Measurements from ENCODE around the gene EPHB3.

The EPHB3 gene

DNA sequence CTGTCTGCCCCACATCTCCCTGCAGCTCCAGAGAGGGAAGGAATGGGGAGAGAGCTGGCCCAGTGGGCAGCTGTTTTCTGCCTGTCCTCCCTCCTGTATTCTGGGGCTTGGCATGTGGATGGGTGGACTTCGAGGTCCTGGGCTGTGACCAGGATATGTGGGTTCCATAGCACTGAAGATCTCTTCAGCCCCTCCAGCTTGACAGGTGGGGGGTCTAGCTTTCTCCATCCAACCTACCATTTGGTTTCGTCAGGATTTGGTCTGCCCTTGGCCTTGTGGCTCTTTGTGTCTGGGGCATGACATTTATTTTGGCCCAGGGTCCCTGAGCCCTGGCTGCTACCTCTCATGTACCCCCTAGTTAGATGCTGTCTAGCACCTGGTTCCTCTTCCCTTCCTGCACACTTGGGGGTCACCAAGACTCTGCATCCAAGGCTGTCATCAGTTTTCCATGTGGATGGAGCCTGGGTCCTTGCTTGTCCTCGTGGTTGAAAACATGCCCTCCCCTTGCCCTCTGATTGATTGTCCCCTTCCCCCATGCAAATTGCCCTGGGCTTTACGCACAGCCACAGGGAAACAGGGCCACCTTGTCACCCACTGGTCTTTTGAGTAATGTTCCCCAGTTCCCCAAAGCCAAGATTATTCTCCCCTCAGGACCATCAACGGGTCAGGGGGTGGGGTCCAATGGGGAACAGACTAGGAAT, 3.2 kb downstream of the EPHB3 start:
- no peak for DNase-seq

DNA sequence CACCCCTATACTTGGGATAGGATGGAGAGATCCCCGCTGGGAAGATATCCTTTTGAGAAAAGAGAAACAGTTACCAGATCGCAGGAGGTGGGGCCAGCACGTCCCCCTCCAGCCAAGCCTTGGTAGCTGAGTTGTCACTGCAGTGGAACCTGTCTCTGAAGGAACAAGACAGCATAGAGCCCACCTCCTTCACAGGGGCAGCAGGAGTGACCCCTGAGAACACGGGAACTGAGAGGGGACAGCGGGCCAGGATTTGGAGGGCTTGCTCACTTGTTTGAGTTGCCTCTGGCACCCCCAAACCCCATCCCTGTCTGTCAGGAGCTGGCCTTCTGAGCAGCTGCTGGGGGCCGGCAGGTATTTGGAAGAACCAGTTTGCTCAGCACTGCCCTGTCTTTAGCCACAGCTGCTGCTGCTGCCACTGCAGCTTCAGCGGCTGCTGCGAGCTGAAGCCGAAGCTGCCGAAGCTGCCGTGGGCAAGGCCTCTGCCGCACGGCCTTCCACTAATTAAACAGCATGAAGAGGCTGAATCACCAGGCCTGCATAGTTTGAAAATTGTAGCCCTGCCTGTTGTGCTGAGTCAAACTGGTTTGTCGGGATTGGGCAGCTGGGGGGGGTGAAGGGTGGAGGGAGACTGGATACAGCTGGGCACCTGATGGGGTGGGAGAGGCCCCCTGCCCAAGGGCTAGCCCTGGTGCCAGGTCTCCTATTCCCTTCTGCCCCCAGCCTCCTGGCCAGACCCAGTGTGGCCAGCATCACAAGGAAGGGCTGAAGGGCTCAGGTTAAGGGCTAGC, 4.0 kb downstream of the EPHB3 start:
- peak; percentile 46 for DNase-seq

DNA sequence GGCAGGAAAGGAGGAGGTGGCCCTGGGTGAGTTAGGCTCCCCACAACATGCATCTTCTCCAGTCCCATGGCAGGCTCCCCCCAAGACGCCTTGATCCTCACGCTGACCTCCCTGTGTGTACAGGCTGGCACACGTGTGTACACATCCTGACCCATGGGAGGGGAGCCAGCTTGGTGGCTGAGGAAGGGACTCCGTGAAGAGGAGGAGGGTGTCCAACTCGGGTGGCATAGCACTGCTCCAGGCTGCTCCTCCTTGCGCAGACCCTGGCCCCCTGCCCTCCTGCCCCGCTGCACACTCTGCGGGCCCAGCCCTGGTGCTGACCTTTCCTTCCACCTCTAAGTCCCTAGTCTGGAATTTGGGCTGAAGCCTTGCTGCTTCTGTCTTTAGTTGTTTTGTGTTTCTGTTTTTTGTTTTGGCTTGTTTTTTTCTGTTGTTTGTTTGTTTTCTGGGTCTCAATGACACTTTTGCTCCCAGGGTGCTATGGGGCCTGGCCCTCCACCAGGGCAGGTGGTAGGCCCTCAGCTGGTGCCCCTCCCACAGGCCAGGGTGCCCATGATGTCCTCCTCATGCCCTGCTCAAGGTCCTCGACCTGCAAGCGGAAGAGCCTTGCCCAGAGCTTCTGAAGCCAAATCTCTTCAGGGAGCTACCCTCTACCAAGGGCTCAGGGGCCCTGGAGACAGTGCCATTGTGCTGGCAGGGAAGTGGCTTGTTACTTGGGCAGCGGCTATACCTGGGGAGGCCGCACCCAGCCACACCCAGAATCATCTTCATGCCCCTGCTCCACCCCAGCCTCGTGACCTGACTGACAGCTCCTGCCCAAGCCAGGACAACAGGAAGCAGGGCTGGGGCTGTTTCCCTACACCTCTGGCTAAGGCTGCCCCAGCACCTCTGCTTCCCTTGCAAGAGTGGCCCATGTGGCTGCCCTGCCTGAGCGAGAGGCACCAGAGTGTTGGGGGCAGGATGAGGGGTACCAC, 5.1 kb downstream of the EPHB3 start:
- DNase-seq: no peak

DNA sequence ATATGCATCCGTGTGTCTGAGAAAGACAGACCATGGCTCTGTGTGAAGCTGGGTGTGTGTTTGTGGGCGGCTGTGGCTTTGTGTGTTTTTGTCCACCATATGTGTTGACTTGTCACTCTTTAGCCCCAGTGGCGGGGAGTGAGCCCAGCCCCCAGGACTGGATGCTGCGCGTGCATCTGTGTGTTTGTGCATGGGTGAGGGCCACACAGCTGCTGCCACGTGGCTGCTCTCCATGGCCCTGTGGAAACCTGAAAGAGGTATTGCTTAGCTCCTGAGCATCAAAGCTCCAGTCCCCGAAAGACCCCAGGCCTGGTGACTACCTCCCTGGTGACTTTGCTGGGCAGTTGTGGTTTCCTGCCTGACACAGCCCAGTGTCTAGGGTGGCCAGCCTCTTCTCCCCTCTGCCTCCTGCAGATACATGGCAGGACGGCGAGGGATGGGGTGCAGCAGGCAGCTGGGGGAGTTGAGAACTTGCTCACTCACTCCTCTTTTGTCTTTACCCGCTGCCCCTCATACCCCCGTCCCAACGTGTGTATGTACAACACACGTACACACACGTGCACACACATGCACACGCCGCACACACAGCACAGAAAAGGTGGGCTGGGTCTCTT, 6.5 kb downstream of the EPHB3 start:
- no peak for DNase-seq

DNA sequence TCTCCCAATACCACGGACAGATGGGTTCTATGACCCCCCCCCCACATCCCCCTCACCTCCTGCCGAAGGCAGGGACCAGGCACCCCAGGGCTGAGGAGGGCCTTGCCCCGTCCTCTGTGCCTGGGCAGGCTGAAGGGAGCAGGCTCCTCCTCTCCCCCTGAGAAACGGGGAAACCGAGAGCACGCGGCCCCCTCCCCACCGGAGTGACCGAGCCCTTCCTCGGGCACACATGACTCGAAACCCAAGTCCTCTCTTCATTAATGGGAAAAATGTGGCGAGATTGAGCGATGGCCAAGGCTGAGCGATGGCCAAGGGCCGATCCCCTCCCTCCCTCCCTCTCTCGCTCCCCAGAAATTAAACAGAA, 7.0 kb downstream of the EPHB3 start:
- DNase-seq: no peak

DNA sequence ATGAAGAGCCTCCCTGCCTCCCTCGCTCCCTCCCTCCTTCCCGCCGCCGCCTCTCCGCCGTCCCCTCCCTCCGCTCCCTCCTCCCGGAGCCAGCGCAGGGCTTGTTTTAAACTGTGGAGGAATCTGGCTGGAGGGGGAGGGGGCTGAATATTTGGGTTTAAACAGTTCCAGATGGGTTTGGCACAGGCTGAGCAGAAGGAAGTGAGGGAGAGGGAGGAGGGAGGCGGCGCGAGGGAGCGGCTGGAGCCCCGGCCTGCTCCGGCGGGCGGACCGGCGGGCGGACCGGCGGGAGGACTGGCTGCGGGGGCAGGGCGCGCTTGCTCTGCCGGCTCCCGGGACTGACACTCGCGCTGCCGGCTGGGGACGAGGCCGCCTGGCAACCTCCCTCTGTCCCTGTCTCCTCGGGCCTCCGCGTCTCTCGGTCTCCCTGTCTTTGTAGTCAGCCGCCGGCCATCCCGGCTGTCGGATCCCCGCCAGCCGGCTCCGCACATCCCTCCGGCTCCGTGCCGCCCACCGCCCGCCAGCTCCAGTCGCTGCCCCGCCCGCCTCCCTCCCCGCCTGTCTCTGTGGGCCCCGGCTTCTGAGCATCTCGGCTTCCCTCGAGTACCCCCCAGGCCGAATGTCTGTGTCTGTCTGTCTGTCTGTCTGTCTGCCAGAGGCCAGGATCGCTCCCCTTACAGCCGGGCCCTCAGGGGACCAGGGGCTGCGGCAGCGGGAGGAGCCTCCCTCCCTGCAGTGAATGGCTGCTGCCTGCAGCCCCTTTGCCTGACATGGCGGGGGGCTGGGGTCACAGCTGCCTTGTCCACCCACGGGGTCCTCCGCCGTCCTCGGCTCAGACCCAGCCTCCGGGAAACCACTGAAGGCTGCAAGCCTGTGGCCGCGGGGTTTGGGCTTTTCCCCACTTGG, 7.6 kb downstream of the EPHB3 start:
- peak; percentile 69 for DNase-seq

DNA sequence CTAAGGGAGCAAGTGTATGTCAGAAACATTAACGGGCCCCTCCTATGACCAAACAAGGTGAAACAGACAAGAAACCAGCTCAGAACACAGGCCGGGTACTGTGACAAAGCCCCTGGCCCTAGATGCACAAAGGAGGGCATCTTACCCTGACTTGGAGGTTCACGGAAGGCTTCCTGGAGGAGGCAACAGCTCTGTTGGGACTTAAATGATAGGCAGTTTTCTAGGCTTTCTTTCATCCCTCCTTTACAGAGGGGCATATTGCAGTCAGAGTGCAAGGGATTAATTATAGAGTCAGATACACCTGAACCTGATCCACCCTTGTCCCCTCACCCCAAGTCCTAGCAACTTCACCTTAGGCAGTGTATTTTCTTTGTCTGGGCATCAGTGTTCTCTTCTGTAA, 8.4 kb downstream of the EPHB3 start:
- DNase-seq: no peak

DNA sequence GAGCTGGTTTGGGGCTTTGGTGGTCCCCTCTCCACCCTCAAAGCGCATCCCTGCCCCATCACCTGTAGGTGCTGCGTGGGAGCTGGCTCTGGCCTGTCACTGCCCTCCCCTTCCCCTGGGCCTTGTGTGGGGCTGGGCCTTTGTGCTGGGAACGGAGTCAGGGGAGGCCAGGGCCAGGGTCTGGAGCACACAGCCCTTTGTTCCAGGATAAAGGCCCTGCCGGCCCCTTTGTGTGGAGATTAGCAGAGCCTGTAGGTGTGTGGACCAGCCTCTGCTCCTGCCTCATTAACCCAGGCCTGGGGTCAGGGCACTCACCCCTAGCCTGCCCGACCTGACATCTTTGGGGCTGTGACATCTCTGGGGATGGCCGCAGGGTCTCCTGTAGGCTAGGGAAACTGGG, 8.9 kb downstream of the EPHB3 start:
- no peak for DNase-seq

DNA sequence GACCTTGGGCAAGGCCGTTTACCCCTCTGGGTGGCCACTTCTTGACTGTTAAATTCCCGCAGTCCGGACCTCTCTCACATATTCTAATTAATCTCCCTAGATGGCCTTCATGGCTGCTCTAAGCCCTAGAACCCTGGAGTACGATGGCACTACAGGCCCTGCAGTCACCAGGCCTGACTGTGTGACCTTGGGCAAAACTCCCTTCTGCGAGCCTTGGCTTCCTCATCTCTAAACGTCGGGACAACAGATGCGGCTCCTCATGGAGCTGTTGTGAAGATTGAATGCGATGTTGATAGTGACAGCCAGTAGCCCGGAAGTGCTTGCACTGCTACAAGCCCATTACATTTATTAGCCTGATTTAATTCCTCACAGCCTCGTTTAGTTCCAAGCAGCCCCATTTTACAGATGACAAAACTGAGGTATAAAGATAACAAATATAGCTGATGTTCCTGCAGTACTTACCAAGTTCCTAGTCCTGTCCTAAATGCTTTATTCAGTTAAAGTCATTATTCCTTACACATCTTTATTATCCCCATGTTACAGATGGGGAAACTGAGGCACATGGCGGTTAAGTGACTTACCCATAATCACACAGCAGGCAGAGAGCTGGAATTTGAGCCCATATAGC, 10.3 kb downstream of the EPHB3 start:
- DNase-seq: no peak

DNA sequence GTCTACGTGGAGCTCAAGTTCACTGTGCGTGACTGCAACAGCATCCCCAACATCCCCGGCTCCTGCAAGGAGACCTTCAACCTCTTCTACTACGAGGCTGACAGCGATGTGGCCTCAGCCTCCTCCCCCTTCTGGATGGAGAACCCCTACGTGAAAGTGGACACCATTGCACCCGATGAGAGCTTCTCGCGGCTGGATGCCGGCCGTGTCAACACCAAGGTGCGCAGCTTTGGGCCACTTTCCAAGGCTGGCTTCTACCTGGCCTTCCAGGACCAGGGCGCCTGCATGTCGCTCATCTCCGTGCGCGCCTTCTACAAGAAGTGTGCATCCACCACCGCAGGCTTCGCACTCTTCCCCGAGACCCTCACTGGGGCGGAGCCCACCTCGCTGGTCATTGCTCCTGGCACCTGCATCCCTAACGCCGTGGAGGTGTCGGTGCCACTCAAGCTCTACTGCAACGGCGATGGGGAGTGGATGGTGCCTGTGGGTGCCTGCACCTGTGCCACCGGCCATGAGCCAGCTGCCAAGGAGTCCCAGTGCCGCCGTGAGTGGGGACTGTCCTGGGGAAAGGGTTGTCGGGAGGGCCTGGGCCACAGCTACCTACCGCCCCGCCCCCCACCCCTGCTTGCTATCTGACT, 11.2 kb downstream of the EPHB3 start:
- no peak for DNase-seq

DNA sequence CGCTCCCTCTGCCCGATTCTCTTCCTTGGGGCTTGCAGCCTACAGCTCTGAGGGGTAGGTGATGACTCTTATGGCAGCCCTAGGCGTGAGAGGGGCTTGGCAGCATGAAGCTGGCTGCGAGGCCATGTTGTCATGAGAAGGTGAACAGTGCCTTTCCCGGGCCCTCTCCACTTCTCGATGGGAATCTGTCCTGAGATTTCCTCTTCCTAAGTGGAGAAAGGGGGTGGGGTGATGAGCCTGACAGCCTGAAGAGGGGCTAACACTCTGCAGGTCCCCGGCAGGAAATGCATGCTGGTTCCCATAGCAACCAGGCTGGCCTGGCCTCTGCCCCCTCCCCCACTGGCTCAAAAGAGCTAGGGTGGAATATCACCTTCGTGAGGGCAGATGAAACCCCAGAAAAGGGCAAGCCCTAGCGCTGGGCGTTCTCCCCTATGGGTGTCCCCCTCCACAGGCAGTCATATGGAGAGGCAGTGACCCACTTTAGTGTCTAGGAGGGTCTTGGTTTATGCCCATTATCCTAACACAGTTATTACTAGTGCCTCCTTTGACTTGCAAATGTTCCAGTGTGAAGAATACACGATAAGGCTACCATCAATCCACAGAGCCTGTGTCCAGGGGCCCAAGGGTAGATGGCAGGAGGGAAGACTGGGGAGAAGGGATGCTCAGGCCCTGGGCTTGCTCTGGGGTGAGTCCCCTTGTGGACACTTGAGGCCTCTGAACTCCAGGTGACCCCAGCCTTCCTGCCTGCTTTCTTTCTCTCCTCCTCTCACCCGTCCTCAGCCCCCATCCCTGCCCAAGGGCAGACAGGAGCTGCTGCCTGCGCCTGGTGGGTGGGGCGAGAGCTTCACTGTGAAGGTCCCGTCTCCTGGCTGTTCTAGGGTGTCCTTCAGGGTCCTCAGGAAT, 13.2 kb downstream of the EPHB3 start:
- DNase-seq: no peak

DNA sequence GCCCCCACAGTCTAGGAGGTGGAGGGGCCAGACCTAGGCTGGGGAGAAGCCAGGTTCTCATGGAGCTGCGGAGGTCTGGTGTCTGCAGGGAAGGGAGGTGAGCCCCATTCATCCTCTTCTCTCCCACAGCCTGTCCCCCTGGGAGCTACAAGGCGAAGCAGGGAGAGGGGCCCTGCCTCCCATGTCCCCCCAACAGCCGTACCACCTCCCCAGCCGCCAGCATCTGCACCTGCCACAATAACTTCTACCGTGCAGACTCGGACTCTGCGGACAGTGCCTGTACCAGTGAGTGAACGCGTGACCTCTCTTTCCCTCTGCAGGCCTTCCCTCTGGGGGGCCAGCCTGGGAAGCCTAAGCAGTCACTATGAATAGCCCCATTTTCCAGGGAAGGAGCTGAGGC, 14.1 kb downstream of the EPHB3 start:
- DNase-seq: no peak

DNA sequence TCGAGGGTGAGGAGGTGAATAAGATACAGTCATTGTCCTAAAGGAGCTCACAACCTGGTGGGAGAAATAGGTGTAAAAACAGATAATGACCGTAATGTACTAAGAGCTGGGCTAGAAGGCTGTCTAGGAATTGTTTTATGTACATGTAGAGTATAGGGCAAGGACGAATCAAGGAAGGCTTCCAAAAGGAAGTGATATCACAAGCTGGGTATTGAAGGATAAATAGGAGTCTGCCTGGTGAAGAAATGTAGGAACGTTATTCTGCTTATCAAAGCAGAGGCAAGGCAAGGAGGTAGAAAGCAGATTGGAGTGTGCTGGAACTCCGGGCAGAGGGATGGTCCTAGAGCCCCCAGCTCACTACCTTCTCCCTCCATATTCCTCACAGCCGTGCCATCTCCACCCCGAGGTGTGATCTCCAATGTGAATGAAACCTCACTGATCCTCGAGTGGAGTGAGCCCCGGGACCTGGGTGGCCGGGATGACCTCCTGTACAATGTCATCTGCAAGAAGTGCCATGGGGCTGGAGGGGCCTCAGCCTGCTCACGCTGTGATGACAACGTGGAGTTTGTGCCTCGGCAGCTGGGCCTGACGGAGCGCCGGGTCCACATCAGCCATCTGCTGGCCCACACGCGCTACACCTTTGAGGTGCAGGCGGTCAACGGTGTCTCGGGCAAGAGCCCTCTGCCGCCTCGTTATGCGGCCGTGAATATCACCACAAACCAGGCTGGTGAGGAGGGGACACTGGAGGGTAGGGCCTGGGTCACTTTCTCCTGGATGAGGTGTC, 15.1 kb downstream of the EPHB3 start:
- DNase-seq: no peak

DNA sequence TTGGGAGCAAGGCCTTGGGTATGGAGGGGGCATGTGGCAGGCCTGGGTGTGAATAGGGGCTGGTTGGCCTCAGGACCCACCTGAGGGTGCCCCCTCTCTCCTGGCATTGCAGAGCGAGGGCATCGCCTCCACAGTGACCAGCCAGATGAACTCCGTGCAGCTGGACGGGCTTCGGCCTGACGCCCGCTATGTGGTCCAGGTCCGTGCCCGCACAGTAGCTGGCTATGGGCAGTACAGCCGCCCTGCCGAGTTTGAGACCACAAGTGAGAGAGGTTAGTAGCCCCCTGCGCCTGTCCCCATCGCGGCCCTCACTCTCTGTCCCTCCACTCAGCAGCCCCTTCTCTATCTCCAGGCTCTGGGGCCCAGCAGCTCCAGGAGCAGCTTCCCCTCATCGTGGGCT, 16.0 kb downstream of the EPHB3 start:
- no peak for DNase-seq

DNA sequence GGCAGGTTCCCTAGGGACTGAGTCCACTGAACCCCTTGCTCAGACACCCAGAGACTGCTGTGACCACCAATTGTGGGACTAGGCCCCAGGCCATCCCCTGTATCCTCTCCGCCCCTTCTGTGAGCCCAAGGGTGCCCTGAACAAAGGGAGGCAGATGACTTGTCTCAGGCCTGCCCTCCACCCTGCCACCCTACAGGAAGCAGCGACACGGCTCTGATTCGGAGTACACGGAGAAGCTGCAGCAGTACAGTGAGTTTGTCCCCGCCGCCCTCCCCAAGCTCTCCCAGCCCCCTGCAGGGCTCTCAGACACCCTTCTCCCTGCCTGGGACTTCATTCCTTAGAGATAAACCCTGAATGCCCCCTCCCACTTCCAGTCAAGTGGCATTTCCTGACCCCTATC, 16.6 kb downstream of the EPHB3 start:
- no peak for DNase-seq

DNA sequence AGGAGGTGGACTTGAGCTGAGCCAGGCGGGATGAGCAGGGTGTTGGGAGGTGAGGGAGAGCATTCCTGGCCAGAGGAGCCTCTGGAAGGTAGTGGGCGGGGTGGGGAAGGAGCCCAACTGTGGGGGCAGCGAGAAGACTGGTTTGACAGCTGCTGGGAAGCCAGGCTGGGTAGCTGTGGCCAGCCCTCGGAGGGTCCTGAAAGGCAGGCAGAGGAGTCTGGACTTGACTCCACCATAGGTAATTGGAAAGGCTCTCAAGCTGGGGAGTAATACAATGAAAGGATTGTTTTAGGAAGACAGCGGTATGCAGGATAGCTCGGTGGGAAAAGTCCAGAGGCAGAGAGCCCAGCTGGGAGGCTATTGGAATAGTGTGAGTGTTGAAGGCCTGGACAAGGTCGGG, 17.2 kb downstream of the EPHB3 start:
- no peak for DNase-seq

DNA sequence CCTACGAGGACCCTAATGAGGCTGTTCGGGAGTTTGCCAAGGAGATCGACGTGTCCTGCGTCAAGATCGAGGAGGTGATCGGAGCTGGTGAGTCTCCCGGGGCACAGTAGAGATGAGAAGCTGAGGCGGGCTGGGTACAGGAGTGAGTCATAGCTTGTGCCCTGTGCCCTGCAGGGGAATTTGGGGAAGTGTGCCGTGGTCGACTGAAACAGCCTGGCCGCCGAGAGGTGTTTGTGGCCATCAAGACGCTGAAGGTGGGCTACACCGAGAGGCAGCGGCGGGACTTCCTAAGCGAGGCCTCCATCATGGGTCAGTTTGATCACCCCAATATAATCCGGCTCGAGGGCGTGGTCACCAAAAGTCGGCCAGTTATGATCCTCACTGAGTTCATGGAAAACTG, 17.9 kb downstream of the EPHB3 start:
- no peak for DNase-seq

DNA sequence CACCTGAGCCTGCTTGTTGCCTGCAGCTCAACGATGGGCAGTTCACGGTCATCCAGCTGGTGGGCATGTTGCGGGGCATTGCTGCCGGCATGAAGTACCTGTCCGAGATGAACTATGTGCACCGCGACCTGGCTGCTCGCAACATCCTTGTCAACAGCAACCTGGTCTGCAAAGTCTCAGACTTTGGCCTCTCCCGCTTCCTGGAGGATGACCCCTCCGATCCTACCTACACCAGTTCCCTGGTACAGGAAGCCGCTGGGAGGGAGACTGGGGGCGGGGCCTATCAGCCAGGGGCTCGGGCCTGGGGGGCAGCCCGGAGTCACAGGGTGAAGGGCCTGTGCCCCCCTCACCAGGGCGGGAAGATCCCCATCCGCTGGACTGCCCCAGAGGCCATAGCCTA, 18.8 kb downstream of the EPHB3 start:
- DNase-seq: no peak

DNA sequence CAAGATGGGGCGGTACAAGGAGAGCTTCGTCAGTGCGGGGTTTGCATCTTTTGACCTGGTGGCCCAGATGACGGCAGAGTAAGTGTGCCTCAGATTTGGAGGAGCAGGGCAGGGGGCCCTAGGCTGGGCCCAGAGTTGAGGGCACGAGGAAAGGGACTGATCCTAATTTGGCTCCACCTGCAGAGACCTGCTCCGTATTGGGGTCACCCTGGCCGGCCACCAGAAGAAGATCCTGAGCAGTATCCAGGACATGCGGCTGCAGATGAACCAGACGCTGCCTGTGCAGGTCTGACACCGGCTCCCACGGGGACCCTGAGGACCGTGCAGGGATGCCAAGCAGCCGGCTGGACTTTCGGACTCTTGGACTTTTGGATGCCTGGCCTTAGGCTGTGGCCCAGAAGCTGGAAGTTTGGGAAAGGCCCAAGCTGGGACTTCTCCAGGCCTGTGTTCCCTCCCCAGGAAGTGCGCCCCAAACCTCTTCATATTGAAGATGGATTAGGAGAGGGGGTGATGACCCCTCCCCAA, 19.8 kb downstream of the EPHB3 start:
- no peak for DNase-seq
